NT2/D1 (cell line): ENCODE measurements around the gene OR10AD1.
A peak's percentile ranks its signal among the peaks of the same experiment; 100 is the strongest.

Experiments
- DNase-seq: peaks from one replicate; pipeline ENCODE4 v3.0.0-alpha.2; 2011; ENCODE audit warnings: low read depth, low spot score
- H3K27me3 ChIP-seq: 2 replicates; pipeline ENCODE4 v1.6.0; 2011; ENCODE audit warnings: mild to moderate bottlenecking; ENCODE audit not compliant: insufficient read length, insufficient read depth
- H3K36me3 ChIP-seq: 2 replicates; pipeline ENCODE4 v1.6.1; 2011; ENCODE audit warnings: mild to moderate bottlenecking, low read length, mixed read lengths; ENCODE audit not compliant: insufficient read depth, insufficient read length
- H3K4me1 ChIP-seq: 2 replicates; pipeline ENCODE4 v1.5.1; 2011; ENCODE audit not compliant: insufficient read depth, insufficient read length
- H3K4me3 ChIP-seq: 2 replicates; pipeline ENCODE4 v1.5.1; 2011; ENCODE audit warnings: low read depth; ENCODE audit not compliant: insufficient read length
- H3K9ac ChIP-seq: 2 replicates; pipeline ENCODE4 v1.6.0; 2011; ENCODE audit warnings: low read depth; ENCODE audit not compliant: insufficient read length
- H3K9me3 ChIP-seq: 2 replicates; pipeline ENCODE4 v1.5.1; 2011; ENCODE audit warnings: mild to moderate bottlenecking, low read length; ENCODE audit not compliant: insufficient read depth
- SUZ12 ChIP-seq: IDR thresholded peaks from 2 replicates; pipeline ENCODE4 v1.6.1; 2011; ENCODE audit not compliant: insufficient read length, insufficient read depth; ENCODE audit errors: extremely low read depth
- YY1 ChIP-seq: IDR thresholded peaks from 2 replicates; pipeline ENCODE4 v1.6.1; 2011; ENCODE audit not compliant: insufficient read length, insufficient read depth
- ZNF274 ChIP-seq: IDR thresholded peaks from 2 replicates; pipeline ENCODE4 v1.6.1; 2011; ENCODE audit warnings: mild to moderate bottlenecking, low read depth, low read length

OR10AD1 gene

GRCh38 chr12:48198985-48199384 is 4.1 kb downstream of the OR10AD1 start:
- TF ChIP-seq ZNF274 (no peak), SUZ12 (no peak), YY1 (no peak)
- H3K9me3 ChIP-seq = no peaks in the 10 kb centered on the region
- H3K4me3 ChIP-seq = peak overlapping the region; percentile 77
- no peaks in the 10 kb centered on the region for H3K36me3 ChIP-seq
- H3K4me1 ChIP-seq = no peaks in the 10 kb centered on the region
- peak overlapping the region; percentile 93 for H3K9ac ChIP-seq
- no peak for DNase-seq
- H3K27me3 ChIP-seq = peaks cover 41% of the 10 kb centered on the region

DNA sequence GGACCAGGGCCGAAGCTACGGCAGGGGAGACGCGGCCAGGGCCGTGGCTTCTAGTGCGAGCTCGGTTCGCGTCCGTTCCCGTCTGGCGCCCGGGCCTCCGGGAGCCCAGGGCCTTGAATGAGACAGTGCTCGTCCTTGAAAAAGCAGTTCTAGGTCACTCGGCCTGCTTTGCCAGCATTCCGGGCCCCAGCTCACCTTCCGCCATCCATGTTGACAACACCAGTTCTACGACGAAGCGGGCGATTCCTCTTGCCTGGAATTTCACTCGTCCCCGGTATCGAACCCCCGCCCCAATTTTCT is 4.5 kb downstream of the OR10AD1 start:
- TF ChIP-seq ZNF274 (no peak), SUZ12 (no peak), YY1 (no peak)
- Histone ChIP-seq H3K4me1 (no peaks in the 10 kb centered on the region), H3K4me3 (peak overlapping the region; percentile 77), H3K9me3 (no peaks in the 10 kb centered on the region), H3K27me3 (peaks cover 38% of the 10 kb centered on the region), H3K36me3 (no peaks in the 10 kb centered on the region), H3K9ac (peak overlapping the region; percentile 93)
- no peak for DNase-seq

- Histone ChIP-seq H3K4me3 (peak overlapping the region; percentile 77), H3K9me3 (no peaks in the 10 kb centered on the region), H3K36me3 (no peaks in the 10 kb centered on the region), H3K4me1 (no peaks in the 10 kb centered on the region), H3K9ac (peak overlapping the region; percentile 93), H3K27me3 (peaks cover 36% of the 10 kb centered on the region)
- TF ChIP-seq YY1 (no peak), ZNF274 (no peak), SUZ12 (no peak)
- DNase-seq = peak; percentile 95
Measured at GRCh38 chr12:48197971-48198671, 5.0 kb downstream of the OR10AD1 start.

GRCh38 chr12:48197549-48197970 is 5.5 kb downstream of the OR10AD1 start:
- H3K27me3 ChIP-seq = peaks cover 30% of the 10 kb centered on the region
- DNase-seq = no peak
- H3K36me3 ChIP-seq = no peaks in the 10 kb centered on the region
- peak overlapping the region; percentile 77 for H3K4me3 ChIP-seq
- H3K4me1 ChIP-seq = no peaks in the 10 kb centered on the region
- H3K9me3 ChIP-seq = no peaks in the 10 kb centered on the region; the same call in 1 of the 2 replicates
- peak overlapping the region; percentile 77 for H3K9ac ChIP-seq
- no peak for TF ChIP-seq ZNF274
- no peak for TF ChIP-seq YY1
- TF ChIP-seq SUZ12 = no peak

DNA sequence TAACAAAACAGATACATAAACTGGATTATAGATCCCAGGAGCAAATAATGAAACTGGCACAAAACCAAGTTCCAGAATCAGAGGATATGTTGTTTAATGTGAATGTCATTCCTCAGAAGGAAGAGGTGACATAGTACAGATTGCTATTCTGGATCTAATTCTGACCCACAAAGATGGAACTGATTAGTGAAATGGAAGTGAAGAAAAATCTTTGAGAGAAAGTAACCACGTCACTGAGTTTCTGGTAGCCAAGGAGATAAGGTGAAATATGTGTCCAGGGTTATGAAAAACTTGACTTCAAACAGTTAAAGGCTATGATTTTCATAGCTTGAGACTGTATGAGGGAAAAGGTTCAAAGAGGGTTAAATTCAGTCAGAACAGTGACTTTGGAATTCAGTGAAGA is 8.3 kb downstream of the OR10AD1 start:
- no peaks in the 10 kb centered on the region for H3K4me1 ChIP-seq
- no peak for TF ChIP-seq ZNF274
- TF ChIP-seq SUZ12 = no peak
- no peak for TF ChIP-seq YY1
- H3K4me3 ChIP-seq = no peak overlapping the region
- H3K27me3 ChIP-seq = peaks cover 10% of the 10 kb centered on the region
- H3K36me3 ChIP-seq = no peaks in the 10 kb centered on the region
- H3K9ac ChIP-seq = no peak overlapping the region
- peaks cover 5% of the 10 kb centered on the region; the same call in 1 of the 2 replicates for H3K9me3 ChIP-seq
- DNase-seq = no peak

DNA sequence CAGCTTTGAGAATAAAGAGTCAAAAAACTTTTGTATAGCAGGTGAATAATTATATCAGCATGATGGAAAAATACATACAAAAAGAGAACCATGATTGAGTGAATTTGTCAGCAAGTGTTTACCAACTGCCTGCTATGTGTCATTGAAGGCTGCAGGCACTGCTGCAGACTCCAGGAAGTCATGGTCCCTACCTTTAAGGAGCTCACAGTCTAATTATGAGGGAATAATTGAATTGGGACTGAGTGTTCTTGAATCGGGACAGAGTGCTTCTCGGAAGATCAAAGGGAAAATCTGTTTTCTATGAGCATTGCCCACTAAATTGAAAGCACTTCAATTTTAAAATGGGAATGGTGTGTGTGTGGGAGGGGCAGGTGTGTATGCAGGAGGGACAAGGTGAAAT is 9.5 kb downstream of the OR10AD1 start:
- Histone ChIP-seq H3K4me3 (no peak overlapping the region), H3K36me3 (no peaks in the 10 kb centered on the region), H3K4me1 (no peaks in the 10 kb centered on the region), H3K27me3 (peaks cover 10% of the 10 kb centered on the region), H3K9ac (no peak overlapping the region), H3K9me3 (peaks cover 5% of the 10 kb centered on the region; the same call in 1 of the 2 replicates)
- DNase-seq = no peak
- no peak for TF ChIP-seq SUZ12
- no peak for TF ChIP-seq ZNF274
- no peak for TF ChIP-seq YY1

DNA sequence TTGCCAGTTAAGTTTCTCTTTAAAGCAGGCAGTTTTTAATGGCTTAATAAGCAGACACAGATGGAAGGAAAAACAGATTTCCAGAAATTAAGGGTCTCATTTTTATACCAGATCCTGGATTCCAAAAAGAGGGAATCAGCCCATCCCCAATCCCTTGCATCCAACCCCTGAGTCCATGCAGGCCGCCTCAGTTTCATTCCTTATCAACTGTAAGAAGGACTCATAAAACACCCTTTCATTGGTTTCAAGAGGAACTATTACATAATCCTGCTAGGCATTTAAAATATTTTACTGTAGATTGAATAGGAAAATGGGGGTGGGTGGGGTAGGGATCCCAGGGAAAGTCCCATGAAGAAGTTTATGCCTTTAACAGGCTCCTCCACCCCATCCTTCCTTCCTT is 10.2 kb downstream of the OR10AD1 start:
- TF ChIP-seq SUZ12 = no peak
- no peak for TF ChIP-seq YY1
- TF ChIP-seq ZNF274 = no peak
- DNase-seq = no peak
- peaks cover 10% of the 10 kb centered on the region for H3K27me3 ChIP-seq
- H3K4me3 ChIP-seq = no peak overlapping the region
- no peaks in the 10 kb centered on the region for H3K36me3 ChIP-seq
- no peaks in the 10 kb centered on the region for H3K4me1 ChIP-seq
- no peak overlapping the region for H3K9ac ChIP-seq
- H3K9me3 ChIP-seq = peaks cover 5% of the 10 kb centered on the region; the same call in 1 of the 2 replicates

DNA sequence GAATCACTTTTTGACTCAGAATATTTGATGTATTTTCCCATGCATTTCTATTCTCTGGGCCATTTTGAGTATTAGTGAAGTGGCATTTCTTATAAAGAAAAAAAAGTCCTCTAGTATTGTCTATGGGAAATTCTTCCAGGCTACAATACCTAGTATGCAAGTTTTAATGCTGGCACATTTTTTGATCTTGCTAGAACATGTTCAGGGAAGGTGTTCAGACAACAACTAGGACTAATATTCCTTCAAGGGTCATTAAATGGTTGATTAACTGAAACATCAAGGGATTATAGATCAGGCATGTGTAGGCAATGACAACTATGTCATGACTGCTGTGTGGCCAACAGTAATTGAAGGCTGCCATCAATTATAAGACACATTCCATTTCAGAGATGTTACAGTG is 12.0 kb downstream of the OR10AD1 start:
- H3K36me3 ChIP-seq = no peaks in the 10 kb centered on the region
- H3K9me3 ChIP-seq = peaks cover 5% of the 10 kb centered on the region; the same call in 1 of the 2 replicates
- DNase-seq = no peak
- peaks cover 12% of the 10 kb centered on the region for H3K27me3 ChIP-seq
- no peak for TF ChIP-seq YY1
- no peak for TF ChIP-seq ZNF274
- no peak for TF ChIP-seq SUZ12
- no peak overlapping the region for H3K4me3 ChIP-seq
- H3K4me1 ChIP-seq = no peaks in the 10 kb centered on the region
- no peak overlapping the region for H3K9ac ChIP-seq
